ENCODE results near the gene CASKIN2.

DNA sequence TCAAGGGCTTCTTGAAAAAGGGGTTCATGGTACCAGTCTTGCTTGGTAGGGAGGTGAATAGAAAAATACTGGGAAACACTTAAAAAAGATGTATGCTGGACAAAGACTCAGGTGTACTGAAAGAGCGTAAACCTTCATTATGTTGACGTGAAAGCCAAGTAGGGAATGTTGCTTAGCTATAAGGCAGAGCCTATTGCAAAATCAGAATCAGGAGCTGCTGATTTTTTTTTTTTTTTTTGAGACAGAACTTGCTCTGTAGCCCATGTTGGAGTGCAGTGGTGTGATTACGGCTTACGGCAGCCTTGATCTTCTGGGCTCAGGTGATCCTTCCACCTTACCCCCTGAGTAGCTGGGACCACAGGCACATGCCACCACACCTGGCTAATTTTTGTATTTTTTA lies 55.0 kb downstream of the CASKIN2 start:
- TF ChIP-seq EGR1 (IDR thresholded peaks at IDR 0.05) (no peak), NFIC (IDR thresholded peaks at IDR 0.05) (no peak), ZBTB7A (IDR thresholded peaks at IDR 0.05; ENCODE audit: low read depth) (no peak), CEBPB (IDR thresholded peaks at IDR 0.05) (no peak), TAF1 (IDR thresholded peaks at IDR 0.05; ENCODE audit: low read depth) (no peak), FOXM1 (IDR thresholded peaks at IDR 0.05; ENCODE audit: borderline replicate concordance, low read depth) (no peak), YY1 (IDR thresholded peaks at IDR 0.05; ENCODE audit: low read depth) (no peak), RAD21 (IDR thresholded peaks at IDR 0.05; ENCODE audit: low read depth) (no peak)
- TF ChIP-seq, protein P1, sequence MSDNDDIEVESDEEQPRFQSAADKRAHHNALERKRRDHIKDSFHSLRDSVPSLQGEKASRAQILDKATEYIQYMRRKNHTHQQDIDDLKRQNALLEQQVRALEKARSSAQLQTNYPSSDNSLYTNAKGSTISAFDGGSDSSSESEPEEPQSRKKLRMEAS (IDR thresholded peaks at IDR 0.05), result no peak
- TF ChIP-seq, protein P2, sequence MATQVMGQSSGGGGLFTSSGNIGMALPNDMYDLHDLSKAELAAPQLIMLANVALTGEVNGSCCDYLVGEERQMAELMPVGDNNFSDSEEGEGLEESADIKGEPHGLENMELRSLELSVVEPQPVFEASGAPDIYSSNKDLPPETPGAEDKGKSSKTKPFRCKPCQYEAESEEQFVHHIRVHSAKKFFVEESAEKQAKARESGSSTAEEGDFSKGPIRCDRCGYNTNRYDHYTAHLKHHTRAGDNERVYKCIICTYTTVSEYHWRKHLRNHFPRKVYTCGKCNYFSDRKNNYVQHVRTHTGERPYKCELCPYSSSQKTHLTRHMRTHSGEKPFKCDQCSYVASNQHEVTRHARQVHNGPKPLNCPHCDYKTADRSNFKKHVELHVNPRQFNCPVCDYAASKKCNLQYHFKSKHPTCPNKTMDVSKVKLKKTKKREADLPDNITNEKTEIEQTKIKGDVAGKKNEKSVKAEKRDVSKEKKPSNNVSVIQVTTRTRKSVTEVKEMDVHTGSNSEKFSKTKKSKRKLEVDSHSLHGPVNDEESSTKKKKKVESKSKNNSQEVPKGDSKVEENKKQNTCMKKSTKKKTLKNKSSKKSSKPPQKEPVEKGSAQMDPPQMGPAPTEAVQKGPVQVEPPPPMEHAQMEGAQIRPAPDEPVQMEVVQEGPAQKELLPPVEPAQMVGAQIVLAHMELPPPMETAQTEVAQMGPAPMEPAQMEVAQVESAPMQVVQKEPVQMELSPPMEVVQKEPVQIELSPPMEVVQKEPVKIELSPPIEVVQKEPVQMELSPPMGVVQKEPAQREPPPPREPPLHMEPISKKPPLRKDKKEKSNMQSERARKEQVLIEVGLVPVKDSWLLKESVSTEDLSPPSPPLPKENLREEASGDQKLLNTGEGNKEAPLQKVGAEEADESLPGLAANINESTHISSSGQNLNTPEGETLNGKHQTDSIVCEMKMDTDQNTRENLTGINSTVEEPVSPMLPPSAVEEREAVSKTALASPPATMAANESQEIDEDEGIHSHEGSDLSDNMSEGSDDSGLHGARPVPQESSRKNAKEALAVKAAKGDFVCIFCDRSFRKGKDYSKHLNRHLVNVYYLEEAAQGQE (IDR thresholded peaks at IDR 0.05; ENCODE audit: low read depth), result no peak

Measured in Ishikawa (cell line).